ENCODE results near the gene DLAT.

Gene DLAT

GRCh38 chr11:112016765-112017376, 8.3 kb upstream of the DLAT start:
- H3K4me1 ChIP-seq (ENCODE audit: control insufficient read depth, insufficient read depth, low read length) = no peaks in the 10 kb centered on the region
- H3K4me3 ChIP-seq (ENCODE audit: low read depth, low read length) = no peak overlapping the region
- POLR2A ChIA-PET = interaction anchor here (0.8 kb wide), 1 partner anchor 62 kb away, joined by 3 read pairs; no protein-coding TSS in a partner anchor
- CTCF ChIA-PET = interaction anchor here (1.7 kb wide), 1 partner anchor 20 kb away, joined by 7 read pairs; no protein-coding TSS in a partner anchor
- TF ChIP-seq BCL11B (tag by site-specific recombination; IDR thresholded peaks at IDR 0.05; ENCODE audit: low read depth) = no peak
- TF ChIP-seq ZNF555 (tag by site-specific recombination; conservative IDR thresholded peaks at IDR 0.05) = no peak
- no peak for TF ChIP-seq ZBTB8A (tag by site-specific recombination; IDR thresholded peaks at IDR 0.05)
- TF ChIP-seq, protein P1, sequence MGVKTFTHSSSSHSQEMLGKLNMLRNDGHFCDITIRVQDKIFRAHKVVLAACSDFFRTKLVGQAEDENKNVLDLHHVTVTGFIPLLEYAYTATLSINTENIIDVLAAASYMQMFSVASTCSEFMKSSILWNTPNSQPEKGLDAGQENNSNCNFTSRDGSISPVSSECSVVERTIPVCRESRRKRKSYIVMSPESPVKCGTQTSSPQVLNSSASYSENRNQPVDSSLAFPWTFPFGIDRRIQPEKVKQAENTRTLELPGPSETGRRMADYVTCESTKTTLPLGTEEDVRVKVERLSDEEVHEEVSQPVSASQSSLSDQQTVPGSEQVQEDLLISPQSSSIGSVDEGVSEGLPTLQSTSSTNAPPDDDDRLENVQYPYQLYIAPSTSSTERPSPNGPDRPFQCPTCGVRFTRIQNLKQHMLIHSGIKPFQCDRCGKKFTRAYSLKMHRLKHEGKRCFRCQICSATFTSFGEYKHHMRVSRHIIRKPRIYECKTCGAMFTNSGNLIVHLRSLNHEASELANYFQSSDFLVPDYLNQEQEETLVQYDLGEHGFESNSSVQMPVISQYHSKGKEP (tag by site-specific recombination; IDR thresholded peaks at IDR 0.05) = no peak
- H3K9me3 ChIP-seq (ENCODE audit: control insufficient read depth, insufficient read depth, low read depth, low read length) = no peaks in the 10 kb centered on the region
- peaks cover 0 to 28% of the 10 kb centered on the region in 2 experiments; a peak in 1 of 3 replicates for H3K36me3 ChIP-seq (ENCODE audit: control insufficient read depth in 2 of 2, insufficient read depth in 1 of 2, low read length in 2 of 2)
- no peak overlapping the region for H3K27ac ChIP-seq (ENCODE audit: extremely low read depth, low read depth, low read length)

- POLR2A ChIA-PET = interaction anchor here (0.8 kb wide), 1 partner anchor 61 kb away, joined by 3 read pairs; no protein-coding TSS in a partner anchor
- no peak overlapping the region for H3K4me3 ChIP-seq (ENCODE audit: low read depth, low read length)
- no peaks in the 10 kb centered on the region for H3K9me3 ChIP-seq (ENCODE audit: control insufficient read depth, insufficient read depth, low read depth, low read length)
- H3K36me3 ChIP-seq (ENCODE audit: control insufficient read depth in 2 of 2, insufficient read depth in 1 of 2, low read length in 2 of 2) = peaks cover 0 to 28% of the 10 kb centered on the region in 2 experiments; a peak in 1 of 3 replicates
- no peaks in the 10 kb centered on the region for H3K4me1 ChIP-seq (ENCODE audit: control insufficient read depth, insufficient read depth, low read length)
- no peak for TF ChIP-seq ZBTB11 (tag by site-specific recombination; conservative IDR thresholded peaks at IDR 0.05; ENCODE audit: low read depth)
- no peak for TF ChIP-seq MEIS1 (CRISPR knock-in tag; IDR thresholded peaks at IDR 0.05; ENCODE audit: borderline replicate concordance)
- no peak for TF ChIP-seq ZBTB8A (tag by site-specific recombination; IDR thresholded peaks at IDR 0.05)
- no peak for TF ChIP-seq ZNF155 (tag by site-specific recombination; IDR thresholded peaks at IDR 0.05)
- TF ChIP-seq GLIS1 (tag by site-specific recombination; IDR thresholded peaks at IDR 0.05) = no peak
- TF ChIP-seq ZNF792 (tag by site-specific recombination; IDR thresholded peaks at IDR 0.05) = no peak
- TF ChIP-seq ZNF48 (tag by site-specific recombination; IDR thresholded peaks at IDR 0.05) = no peak
- TF ChIP-seq ZBTB49 (tag by site-specific recombination; IDR thresholded peaks at IDR 0.05; ENCODE audit: low read depth) = no peak
- TF ChIP-seq ZNF211 (tag by site-specific recombination; IDR thresholded peaks at IDR 0.05; ENCODE audit: low read depth) = no peak
- no peak for TF ChIP-seq ZNF239 (tag by site-specific recombination; IDR thresholded peaks at IDR 0.05)
- TF ChIP-seq SCRT2 (tag by site-specific recombination; IDR thresholded peaks at IDR 0.05) = no peak
- TF ChIP-seq ZNF701 (tag by site-specific recombination; IDR thresholded peaks at IDR 0.05) = no peak
- TF ChIP-seq ZNF2 (tag by site-specific recombination; IDR thresholded peaks at IDR 0.05) = no peak
- no peak for TF ChIP-seq ZNF670 (tag by site-specific recombination; IDR thresholded peaks at IDR 0.05; ENCODE audit: low read depth)
- no peak for TF ChIP-seq SP2 (tag by site-specific recombination; IDR thresholded peaks at IDR 0.05)
- no peak for TF ChIP-seq ZBTB21 (tag by site-specific recombination; IDR thresholded peaks at IDR 0.05)
- no peak for TF ChIP-seq WT1 (tag by site-specific recombination; IDR thresholded peaks at IDR 0.05)
- TF ChIP-seq ZNF623 (tag by site-specific recombination; IDR thresholded peaks at IDR 0.05) = no peak
- TF ChIP-seq ZNF629 (tag by site-specific recombination; IDR thresholded peaks at IDR 0.05) = no peak
- no peak overlapping the region for H3K27ac ChIP-seq (ENCODE audit: extremely low read depth, low read depth, low read length)
- CTCF ChIA-PET = interaction anchor here (1.7 kb wide), 1 partner anchor 21 kb away, joined by 7 read pairs; no protein-coding TSS in a partner anchor
Observed at GRCh38 chr11:112017538-112017937, 7.7 kb upstream of the DLAT start.

Measured in HEK293 (cell line).